Fibroblast of lung (primary cell): ENCODE measurements around the gene DNPEP. TPM values are rescaled to one million over a fixed set of nuclear protein-coding genes. Genes with fewer than 3 reads are reported as not detected.
"Not testable (repeated sequence)": the region's sequence is repeated elsewhere in the genome, so short reads cannot be mapped to it uniquely, and the experiment has no call there.

ENCODE experiments used
- DNase-seq, 2 donors: peaks; one replicate each; pipeline versions ENCODE4 v3.0.0 to v3.0.0-alpha.2; 2010; ENCODE audit warnings: low read depth in 2 of 2
- H2AFZ ChIP-seq: 2 replicates; pipeline ENCODE4 v1.5.1; 2012; ENCODE audit warnings: low read length, control low read depth, inconsistent platforms
- H3K27ac ChIP-seq: 2 replicates; pipeline ENCODE4 v1.5.1; 2011; ENCODE audit warnings: low read length, control low read depth; ENCODE audit not compliant: insufficient read depth
- H3K27me3 ChIP-seq: 2 replicates; pipeline ENCODE4 v1.5.1; 2011; ENCODE audit warnings: mild to moderate bottlenecking, low read length; ENCODE audit not compliant: control insufficient read depth, insufficient read depth
- H3K36me3 ChIP-seq: 2 replicates; pipeline ENCODE4 v1.5.1; 2011; ENCODE audit warnings: low read length; ENCODE audit not compliant: control insufficient read depth, insufficient read depth
- H3K4me1 ChIP-seq: 2 replicates; pipeline ENCODE4 v1.5.1; 2011; ENCODE audit warnings: low read length; ENCODE audit not compliant: control insufficient read depth, insufficient read depth; ENCODE audit errors: extremely low read depth
- H3K4me2 ChIP-seq: 2 replicates; pipeline ENCODE4 v1.5.1; 2011; ENCODE audit warnings: low read length, control low read depth; ENCODE audit not compliant: insufficient read depth; ENCODE audit errors: extremely low read depth
- H3K4me3 ChIP-seq, 4 experiments: fragments of 200-600 bp in 1 of 4; sonication (generic) in 1 of 4; replicated peaks in 1 of 4; 2 replicates each; pipeline ENCODE4 v1.5.1; 2011 to 2016; ENCODE audit warnings: low read length in 4 of 4, low read depth in 3 of 4, mild to moderate bottlenecking in 3 of 4, control low read depth in 2 of 4, inconsistent platforms in 1 of 4, mixed read lengths in 1 of 4; ENCODE audit not compliant: insufficient read depth in 1 of 4; ENCODE audit errors: control extremely low read depth in 1 of 4
- H3K79me2 ChIP-seq: 2 replicates; pipeline ENCODE4 v1.5.1; 2012; ENCODE audit warnings: mild to moderate bottlenecking, low read length, inconsistent platforms; ENCODE audit not compliant: control insufficient read depth, insufficient read depth
- H3K9ac ChIP-seq: 2 replicates; pipeline ENCODE4 v1.5.1; 2011; ENCODE audit warnings: mild to moderate bottlenecking, low read length, control low read depth; ENCODE audit not compliant: insufficient read depth
- H3K9me3 ChIP-seq: 2 replicates; pipeline ENCODE4 v1.5.1; 2012; ENCODE audit warnings: low read depth, low read length; ENCODE audit not compliant: control insufficient read depth, insufficient read depth
- H4K20me1 ChIP-seq: 2 replicates; pipeline ENCODE4 v1.5.1; 2011; ENCODE audit warnings: low read length; ENCODE audit not compliant: control insufficient read depth, insufficient read depth; ENCODE audit errors: extremely low read depth
- CTCF ChIP-seq, 2 donors: IDR thresholded peaks in 1 of 2; conservative IDR thresholded peaks in 1 of 2; 1 replicate in 1 of 2; 2 replicates in 1 of 2; pipeline ENCODE4 v1.5.1; 2011 to 2012; ENCODE audit warnings: low read length in 2 of 2, control low read depth in 1 of 2, inconsistent platforms in 1 of 2, low read depth in 1 of 2, mild to moderate bottlenecking in 1 of 2
- EZH2 ChIP-seq: IDR thresholded peaks from 2 replicates; pipeline ENCODE4 v1.5.1; 2012; ENCODE audit warnings: low read length, control low read depth, mild to moderate bottlenecking; ENCODE audit errors: missing control alignments
- polyA plus RNA-seq, 2 donors: library from polyadenylated mRNA; depleted of rRNA in 1 of 2; stranded (reverse) in 1 of 2; unstranded in 1 of 2; fragments of >200 nt; gene quantifications; 2 replicates each; pipeline ENCODE4 v1.2.1, GENCODE V29; 2011 to 2012; ENCODE audit warnings: missing spikeins in 1 of 2
- total RNA-seq: library from RNA; depleted of rRNA; stranded (reverse); fragments of >200 nt; gene quantifications from 2 replicates; pipeline ENCODE4 v1.2.1, GENCODE V29; 2014

Gene DNPEP
- total and polyA plus RNA-seq, 2 donors (not counting 1 experiment from before 2014, with no cell fraction given): 38.2 to 72.5 TPM

GRCh38 chr2:219409619-219410018 lies 21.9 kb upstream of the DNPEP start:
- Histone ChIP-seq H3K4me2 (no peak overlapping the region), H3K27me3 (no peaks in the 10 kb centered on the region), H3K4me3 (no peak overlapping the region), H4K20me1 (no peaks in the 10 kb centered on the region), H2AFZ (no peak overlapping the region), H3K4me1 (peaks cover 11% of the 10 kb centered on the region), H3K79me2 (no peaks in the 10 kb centered on the region), H3K9me3 (no peaks in the 10 kb centered on the region), H3K27ac (no peak overlapping the region), H3K36me3 (no peaks in the 10 kb centered on the region), H3K9ac (no peak overlapping the region)
- TF ChIP-seq CTCF (conservative IDR thresholded peaks at IDR 0.05 in 1 of 2, IDR thresholded peaks at IDR 0.05 in 1 of 2; ENCODE audit: low read depth in 1 of 2, low read length in 2 of 2): no peak
- no peak for TF ChIP-seq EZH2
- no peak for DNase-seq

GRCh38 chr2:219408631-219409030 lies 20.9 kb upstream of the DNPEP start:
- Histone ChIP-seq H2AFZ (no peak overlapping the region), H3K9me3 (no peaks in the 10 kb centered on the region), H3K27ac (no peak overlapping the region), H3K27me3 (no peaks in the 10 kb centered on the region), H3K36me3 (no peaks in the 10 kb centered on the region), H3K4me1 (peaks cover 11% of the 10 kb centered on the region), H4K20me1 (no peaks in the 10 kb centered on the region), H3K9ac (no peak overlapping the region), H3K4me2 (no peak overlapping the region), H3K79me2 (no peaks in the 10 kb centered on the region), H3K4me3 (no peak overlapping the region)
- peak in 1 of 2 donors; percentile 16 for DNase-seq
- TF ChIP-seq CTCF (conservative IDR thresholded peaks at IDR 0.05 in 1 of 2, IDR thresholded peaks at IDR 0.05 in 1 of 2; ENCODE audit: low read depth in 1 of 2, low read length in 2 of 2): no peak
- no peak for TF ChIP-seq EZH2

- DNase-seq: no peak
- no peak for TF ChIP-seq CTCF (conservative IDR thresholded peaks at IDR 0.05 in 1 of 2, IDR thresholded peaks at IDR 0.05 in 1 of 2; ENCODE audit: low read depth in 1 of 2, low read length in 2 of 2)
- TF ChIP-seq EZH2: no peak
- Histone ChIP-seq H3K36me3 (no peaks in the 10 kb centered on the region), H3K4me1 (peaks cover 11% of the 10 kb centered on the region), H3K9ac (no peak overlapping the region), H3K27ac (no peak overlapping the region), H3K4me3 (no peak overlapping the region), H3K9me3 (no peaks in the 10 kb centered on the region), H2AFZ (no peak overlapping the region), H3K27me3 (no peaks in the 10 kb centered on the region), H3K4me2 (no peak overlapping the region), H3K79me2 (no peaks in the 10 kb centered on the region), H4K20me1 (no peaks in the 10 kb centered on the region)
Observed at GRCh38 chr2:219408204-219408603, 20.5 kb upstream of the DNPEP start.

- not testable (repeated sequence) for H4K20me1 ChIP-seq, H3K4me3 ChIP-seq, H3K9me3 ChIP-seq, H3K36me3 ChIP-seq, H3K4me2 ChIP-seq, H2AFZ ChIP-seq, H3K27me3 ChIP-seq, H3K79me2 ChIP-seq, DNase-seq, H3K9ac ChIP-seq
- Histone ChIP-seq H3K27ac (peak overlapping the region; percentile 47), H3K4me1 (peaks cover 11% of the 10 kb centered on the region)
Observed at GRCh38 chr2:219407343-219407742, 19.6 kb upstream of the DNPEP start.
